Stimulated activated CD8-positive, alpha-beta memory T cell treated with anti-CD3 and anti-CD28 coated beads, Interleukin-7, amount 100 ng/mL, for 1 hour (primary cell): Measurements from ENCODE around the gene GRIK3.

Experiments used
- DNase-seq, 2 donors: peaks; one replicate each; pipeline ENCODE4 v3.0.0-alpha.2; 2020; ENCODE audit warnings: low read depth in 2 of 2

GRIK3 gene

GRCh38 chr1:36790191-36790590 is 244.1 kb downstream of the GRIK3 start:
- DNase-seq, result no peak

- DNase-seq, result no peak
Observed at GRCh38 chr1:36789535-36789934, 244.8 kb downstream of the GRIK3 start.

GRCh38 chr1:36787312-36787913 is 246.9 kb downstream of the GRIK3 start:
- DNase-seq, result no peak

- DNase-seq, result no peak
Observed at GRCh38 chr1:36786425-36786824, 247.9 kb downstream of the GRIK3 start.

- DNase-seq, result no peak
Observed at GRCh38 chr1:36784147-36784859, 250.0 kb downstream of the GRIK3 start.

- no peak for DNase-seq
Observed at GRCh38 chr1:36783475-36783874, 250.8 kb downstream of the GRIK3 start.

GRCh38 chr1:36782785-36783184 is 251.5 kb downstream of the GRIK3 start:
- DNase-seq, result no peak

GRCh38 chr1:36782085-36782484 is 252.2 kb downstream of the GRIK3 start:
- DNase-seq, result no peak

- no peak for DNase-seq
Observed at GRCh38 chr1:36781098-36781497, 253.2 kb downstream of the GRIK3 start.

- no peak for DNase-seq
Observed at GRCh38 chr1:36778740-36779139, 255.6 kb downstream of the GRIK3 start.

- no peak for DNase-seq
Observed at GRCh38 chr1:36776948-36777831, 257.1 kb downstream of the GRIK3 start.

GRCh38 chr1:36776256-36776655 is 258.1 kb downstream of the GRIK3 start:
- DNase-seq, result no peak

- no peak for DNase-seq
Observed at GRCh38 chr1:36775716-36776115, 258.6 kb downstream of the GRIK3 start.

GRCh38 chr1:36773827-36774541 is 260.3 kb downstream of the GRIK3 start:
- no peak for DNase-seq

GRCh38 chr1:36772647-36773495 is 261.4 kb downstream of the GRIK3 start:
- DNase-seq, result no peak

- DNase-seq, result no peak
Observed at GRCh38 chr1:36771660-36772284, 262.5 kb downstream of the GRIK3 start.

GRCh38 chr1:36771240-36771639 is 263.1 kb downstream of the GRIK3 start:
- no peak for DNase-seq

- DNase-seq, result no peak
Observed at GRCh38 chr1:36769886-36770830, 264.2 kb downstream of the GRIK3 start.

- DNase-seq, result no peak
Observed at GRCh38 chr1:36768486-36769178, 265.7 kb downstream of the GRIK3 start.
